ENCODE results near the gene TRIM50.
"Not testable (repeated sequence)": the region's sequence is repeated elsewhere in the genome, so short reads cannot be mapped to it uniquely, and the experiment has no call there.

DNA sequence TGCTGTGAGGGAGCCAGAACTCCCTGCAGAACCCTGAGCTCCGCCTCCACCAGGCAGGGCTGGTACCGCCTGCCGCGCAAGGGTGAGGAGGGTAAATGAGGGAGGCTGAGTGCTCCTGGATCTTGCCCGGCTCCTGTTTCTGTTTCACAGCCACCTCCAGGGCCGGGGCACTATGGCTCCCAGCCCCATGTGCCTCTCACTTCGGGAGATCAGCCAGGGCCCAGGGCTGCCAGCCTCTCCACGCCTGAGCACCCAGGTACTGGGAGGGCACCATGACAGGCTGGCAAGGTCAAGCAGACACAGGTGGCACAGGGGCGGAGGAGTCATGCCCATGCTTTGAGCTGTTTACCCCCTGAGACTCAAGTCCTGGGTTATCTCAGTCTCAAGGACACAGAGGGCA, 8.3 kb downstream of the TRIM50 start:
- TF ChIP-seq, protein P1, sequence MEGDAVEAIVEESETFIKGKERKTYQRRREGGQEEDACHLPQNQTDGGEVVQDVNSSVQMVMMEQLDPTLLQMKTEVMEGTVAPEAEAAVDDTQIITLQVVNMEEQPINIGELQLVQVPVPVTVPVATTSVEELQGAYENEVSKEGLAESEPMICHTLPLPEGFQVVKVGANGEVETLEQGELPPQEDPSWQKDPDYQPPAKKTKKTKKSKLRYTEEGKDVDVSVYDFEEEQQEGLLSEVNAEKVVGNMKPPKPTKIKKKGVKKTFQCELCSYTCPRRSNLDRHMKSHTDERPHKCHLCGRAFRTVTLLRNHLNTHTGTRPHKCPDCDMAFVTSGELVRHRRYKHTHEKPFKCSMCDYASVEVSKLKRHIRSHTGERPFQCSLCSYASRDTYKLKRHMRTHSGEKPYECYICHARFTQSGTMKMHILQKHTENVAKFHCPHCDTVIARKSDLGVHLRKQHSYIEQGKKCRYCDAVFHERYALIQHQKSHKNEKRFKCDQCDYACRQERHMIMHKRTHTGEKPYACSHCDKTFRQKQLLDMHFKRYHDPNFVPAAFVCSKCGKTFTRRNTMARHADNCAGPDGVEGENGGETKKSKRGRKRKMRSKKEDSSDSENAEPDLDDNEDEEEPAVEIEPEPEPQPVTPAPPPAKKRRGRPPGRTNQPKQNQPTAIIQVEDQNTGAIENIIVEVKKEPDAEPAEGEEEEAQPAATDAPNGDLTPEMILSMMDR (conservative IDR thresholded peaks at IDR 0.05) = not testable (repeated sequence)
- not testable (repeated sequence) for TF ChIP-seq ZFX (IDR thresholded peaks at IDR 0.05)

Measured in C4-2B (cell line).